HepG2 (cell line): ENCODE results near the gene SLC25A25. TPM values are rescaled to one million over a fixed set of nuclear protein-coding genes. Genes with fewer than 3 reads are reported as not detected.

Experiments used
- ARNT ChIP-seq: fragments of 450-650 bp; IDR thresholded peaks from 2 replicates; pipeline ENCODE4 v1.6.1; 2017
- ARNTL ChIP-seq: sonication (generic); formaldehyde crosslinking; IDR thresholded peaks from 2 replicates; pipeline ENCODE4 v1.4.0; 2020; ENCODE audit warnings: mild to moderate bottlenecking, missing genetic modification reagents
- BCL3 ChIP-seq: sonication (generic); formaldehyde crosslinking; IDR thresholded peaks from 2 replicates; pipeline ENCODE4 v1.5.1; 2020; ENCODE audit warnings: mild to moderate bottlenecking, missing genetic modification reagents, moderate library complexity
- BORCS8-MEF2B ChIP-seq: sonication (generic); formaldehyde crosslinking; IDR thresholded peaks from 2 replicates; pipeline ENCODE4 v1.8.0; 2022; ENCODE audit warnings: mild to moderate bottlenecking, missing genetic modification reagents
- CBX1 ChIP-seq: IDR thresholded peaks from one replicate; pipeline ENCODE4 v1.6.1; 2016; ENCODE audit warnings: antibody characterized with exemption, low read depth
- CBX2 ChIP-seq, 2 experiments: fragments of 200-600 bp in 1 of 2; sonication (generic); formaldehyde crosslinking in 1 of 2; IDR thresholded peaks; 2 replicates each; pipeline versions ENCODE4 v1.7.0 to v1.8.1; 2018 to 2022; ENCODE audit warnings: low read depth in 2 of 2, low read length in 1 of 2, mild to moderate bottlenecking in 1 of 2, missing genetic modification reagents in 1 of 2
- GATA4 ChIP-seq: sonication (generic); IDR thresholded peaks from 2 replicates; pipeline ENCODE4 v1.6.1; 2016; ENCODE audit warnings: antibody characterized with exemption, low read depth, borderline replicate concordance
- MED1 ChIP-seq: sonication (generic); formaldehyde crosslinking; IDR thresholded peaks from 2 replicates; pipeline ENCODE4 v1.4.0; 2020; ENCODE audit warnings: missing genetic modification reagents
- MLLT10 ChIP-seq: sonication (generic); formaldehyde crosslinking; IDR thresholded peaks from 2 replicates; pipeline ENCODE4 v1.4.0; 2020; ENCODE audit warnings: missing genetic modification reagents
- PHF20 ChIP-seq: sonication (generic); formaldehyde crosslinking; IDR thresholded peaks from 2 replicates; pipeline ENCODE4 v1.5.0; 2020; ENCODE audit warnings: mild to moderate bottlenecking, missing genetic modification reagents
- RARG ChIP-seq: sonication (generic); formaldehyde crosslinking; IDR thresholded peaks from 2 replicates; pipeline ENCODE4 v1.4.0; 2020; ENCODE audit warnings: low read depth, mild to moderate bottlenecking, missing genetic modification reagents
- SIX4 ChIP-seq: sonication (generic); formaldehyde crosslinking; IDR thresholded peaks from 2 replicates; pipeline ENCODE4 v1.4.0; 2020; ENCODE audit warnings: missing genetic modification reagents
- ZBTB4 ChIP-seq: sonication (generic); formaldehyde crosslinking; IDR thresholded peaks from 2 replicates; pipeline ENCODE4 v1.4.0; 2020; ENCODE audit warnings: missing genetic modification reagents, mild to moderate bottlenecking, borderline replicate concordance
- ZFYVE20 ChIP-seq: sonication (generic); formaldehyde crosslinking; IDR thresholded peaks from 2 replicates; pipeline ENCODE4 v1.8.0; 2023; ENCODE audit warnings: low read depth, mild to moderate bottlenecking, moderate library complexity, missing genetic modification reagents, borderline replicate concordance
- ZMAT5 ChIP-seq: sonication (generic); formaldehyde crosslinking; IDR thresholded peaks from 2 replicates; pipeline ENCODE4 v1.5.0; 2020; ENCODE audit warnings: mild to moderate bottlenecking, low read depth, missing genetic modification reagents, borderline replicate concordance
- ZNF205 ChIP-seq: IDR thresholded peaks from 2 replicates; pipeline ENCODE4 v1.6.1; 2018; ENCODE audit warnings: missing biosample characterization, missing genetic modification reagents
- ZNF530 ChIP-seq: sonication (generic); formaldehyde crosslinking; IDR thresholded peaks from 2 replicates; pipeline ENCODE4 v1.5.0; 2020; ENCODE audit warnings: low read depth, mild to moderate bottlenecking, missing genetic modification reagents
- ZNF672 ChIP-seq: sonication (generic); formaldehyde crosslinking; IDR thresholded peaks from 2 replicates; pipeline ENCODE4 v1.8.1; 2022; ENCODE audit warnings: missing genetic modification reagents
- polyA plus RNA-seq, 8 experiments: library from polyadenylated mRNA; depleted of rRNA in 3 of 8; stranded (reverse) in 7 of 8; unstranded in 1 of 8; fragments of >200 nt; fragmentation: Illumina TruSeq in 4 of 8; extraction: Trizol in 4 of 8; gene quantifications; 2 replicates each; pipeline versions ENCODE4 v1.2.1 to v1.2.3, GENCODE V29; 2011 to 2016; ENCODE audit warnings: low read depth in 4 of 8, missing spikeins in 1 of 8, mixed read lengths in 1 of 8; ENCODE audit not compliant: insufficient read depth in 1 of 8
- total RNA-seq, 5 experiments: library from RNA; depleted of rRNA; stranded (reverse); fragments of >200 nt; fragmentation: Illumina TruSeq; extraction: Trizol; gene quantifications; 2 replicates each; pipeline ENCODE4 v1.2.3, GENCODE V29; 2016; ENCODE audit warnings: low read depth in 1 of 5
- TF ChIP-seq, protein P1 (sequence below): sonication (generic); formaldehyde crosslinking; IDR thresholded peaks from 2 replicates; pipeline ENCODE4 v1.4.0; 2020; ENCODE audit warnings: missing genetic modification reagents
- TF ChIP-seq, protein P2 (sequence below): sonication (generic); formaldehyde crosslinking; conservative IDR thresholded peaks from 2 replicates; pipeline ENCODE4 v1.8.0; 2022; ENCODE audit warnings: missing genetic modification reagents

Gene SLC25A25
- total and polyA plus RNA-seq, 2 of the 13 experiments (the other 11 are each of a cell fraction or from before 2014, with no cell fraction given), result 10.5 to 24.8 TPM

DNA sequence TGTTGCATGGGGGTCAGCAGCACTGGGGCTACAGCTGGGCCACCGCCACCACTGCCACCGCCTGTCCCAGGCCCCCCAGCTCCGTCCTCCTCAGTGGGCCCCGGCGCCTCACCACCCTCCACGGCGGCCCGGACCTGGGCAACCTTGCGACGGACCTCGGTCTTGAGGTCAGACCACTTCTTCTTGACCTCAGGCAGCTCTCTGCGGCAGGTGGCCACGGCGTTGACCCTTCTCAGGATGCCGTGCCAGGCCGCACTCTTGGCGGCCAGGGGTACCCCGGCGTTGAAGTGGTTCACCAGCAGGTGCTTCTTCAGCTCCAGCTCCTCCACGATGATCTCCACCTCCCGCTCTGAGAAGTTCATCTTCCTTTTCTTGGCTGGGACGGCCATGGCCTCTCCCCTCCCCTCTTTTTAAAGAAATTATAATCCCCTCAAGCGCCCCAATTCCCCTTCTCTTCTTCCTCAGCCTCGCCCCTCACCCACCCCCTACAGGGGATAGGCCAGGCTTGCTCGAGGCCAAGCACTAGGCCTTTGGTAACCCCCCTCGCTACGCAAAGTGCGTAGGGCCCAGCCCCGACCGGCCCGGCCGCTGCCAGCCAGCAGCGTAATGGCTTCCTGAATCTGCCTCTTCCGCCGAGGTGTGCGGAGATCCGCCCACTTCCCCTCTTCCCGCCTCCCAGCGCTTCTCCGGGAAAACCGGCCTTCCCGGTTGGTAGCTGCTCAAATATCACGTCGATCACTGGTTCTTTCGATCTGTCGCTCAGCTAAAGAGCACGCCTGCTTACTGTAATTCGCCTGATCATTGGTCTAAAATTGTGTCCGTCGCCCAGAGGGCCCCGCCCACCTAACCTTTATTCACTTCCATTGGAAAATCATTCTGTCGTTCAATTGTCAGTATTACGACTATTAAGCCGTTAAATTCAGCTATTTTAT, 1.1 kb upstream of the SLC25A25 start, which contains the start of gene NAIF1 (continued):
- no peak for TF ChIP-seq GATA4
- no peak for TF ChIP-seq PHF20
- TF ChIP-seq BORCS8-MEF2B (CRISPR knock-in tag), result no peak
- no peak for TF ChIP-seq CBX1
- no peak for TF ChIP-seq MLLT10 (CRISPR knock-in tag)
- no peak; the same call in 1 of the 2 replicates for TF ChIP-seq MED1 (CRISPR knock-in tag)
- TF ChIP-seq ZFYVE20, result 0 out of 2 replicates have a peak, but pooled peaks have one; percentile 3
- TF ChIP-seq ZNF672, result no peak
- TF ChIP-seq SIX4 (CRISPR knock-in tag), result no peak
- TF ChIP-seq ARNT, result no peak
- TF ChIP-seq RARG (CRISPR knock-in tag), result no peak
- peak; percentile 82; the same call in 1 of the 2 replicates for TF ChIP-seq ZBTB4 (CRISPR knock-in tag)
- TF ChIP-seq, protein P1, sequence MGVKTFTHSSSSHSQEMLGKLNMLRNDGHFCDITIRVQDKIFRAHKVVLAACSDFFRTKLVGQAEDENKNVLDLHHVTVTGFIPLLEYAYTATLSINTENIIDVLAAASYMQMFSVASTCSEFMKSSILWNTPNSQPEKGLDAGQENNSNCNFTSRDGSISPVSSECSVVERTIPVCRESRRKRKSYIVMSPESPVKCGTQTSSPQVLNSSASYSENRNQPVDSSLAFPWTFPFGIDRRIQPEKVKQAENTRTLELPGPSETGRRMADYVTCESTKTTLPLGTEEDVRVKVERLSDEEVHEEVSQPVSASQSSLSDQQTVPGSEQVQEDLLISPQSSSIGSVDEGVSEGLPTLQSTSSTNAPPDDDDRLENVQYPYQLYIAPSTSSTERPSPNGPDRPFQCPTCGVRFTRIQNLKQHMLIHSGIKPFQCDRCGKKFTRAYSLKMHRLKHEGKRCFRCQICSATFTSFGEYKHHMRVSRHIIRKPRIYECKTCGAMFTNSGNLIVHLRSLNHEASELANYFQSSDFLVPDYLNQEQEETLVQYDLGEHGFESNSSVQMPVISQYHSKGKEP (CRISPR knock-in tag), result no peak
- TF ChIP-seq ARNTL (CRISPR knock-in tag), result 0 out of 2 replicates have a peak, but pooled peaks have one; percentile 43
- TF ChIP-seq ZNF530 (CRISPR knock-in tag), result no peak
- TF ChIP-seq, protein P2, sequence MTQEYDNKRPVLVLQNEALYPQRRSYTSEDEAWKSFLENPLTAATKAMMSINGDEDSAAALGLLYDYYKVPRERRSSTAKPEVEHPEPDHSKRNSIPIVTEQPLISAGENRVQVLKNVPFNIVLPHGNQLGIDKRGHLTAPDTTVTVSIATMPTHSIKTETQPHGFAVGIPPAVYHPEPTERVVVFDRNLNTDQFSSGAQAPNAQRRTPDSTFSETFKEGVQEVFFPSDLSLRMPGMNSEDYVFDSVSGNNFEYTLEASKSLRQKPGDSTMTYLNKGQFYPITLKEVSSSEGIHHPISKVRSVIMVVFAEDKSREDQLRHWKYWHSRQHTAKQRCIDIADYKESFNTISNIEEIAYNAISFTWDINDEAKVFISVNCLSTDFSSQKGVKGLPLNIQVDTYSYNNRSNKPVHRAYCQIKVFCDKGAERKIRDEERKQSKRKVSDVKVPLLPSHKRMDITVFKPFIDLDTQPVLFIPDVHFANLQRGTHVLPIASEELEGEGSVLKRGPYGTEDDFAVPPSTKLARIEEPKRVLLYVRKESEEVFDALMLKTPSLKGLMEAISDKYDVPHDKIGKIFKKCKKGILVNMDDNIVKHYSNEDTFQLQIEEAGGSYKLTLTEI, result no peak
- TF ChIP-seq BCL3 (CRISPR knock-in tag), result no peak
- no peak for TF ChIP-seq ZNF205 (CRISPR knock-in tag)
- TF ChIP-seq ZMAT5 (CRISPR knock-in tag), result no peak
- no peak for TF ChIP-seq CBX2 (IDR thresholded peaks at IDR 0.05; ENCODE audit: low read depth, low read length)
- no peak for TF ChIP-seq CBX2 (CRISPR knock-in tag; IDR thresholded peaks at IDR 0.05; ENCODE audit: low read depth)
